ENCODE measurements around the gene ZDHHC14.

ZDHHC14 gene

GRCh38 chr6:157410045-157410444, 29.1 kb downstream of the ZDHHC14 start:
- H3K36me3 Mint-ChIP-seq: no peaks in the 10 kb centered on the region
- H3K9me3 Mint-ChIP-seq: no peaks in the 10 kb centered on the region
- DNase-seq (ENCODE audit: low spot score in 2 of 2) (no peak), ATAC-seq (no peak)
- no peak overlapping the region for H3K4me3 Mint-ChIP-seq
- H3K27ac Mint-ChIP-seq: no peak overlapping the region
- H3K4me1 Mint-ChIP-seq: no peaks in the 10 kb centered on the region

GRCh38 chr6:157411368-157411767, 30.4 kb downstream of the ZDHHC14 start:
- no peaks in the 10 kb centered on the region for H3K4me1 Mint-ChIP-seq
- H3K9me3 Mint-ChIP-seq: no peaks in the 10 kb centered on the region
- H3K27ac Mint-ChIP-seq: no peak overlapping the region
- DNase-seq (ENCODE audit: low spot score in 2 of 2): no peak
- H3K36me3 Mint-ChIP-seq: no peaks in the 10 kb centered on the region
- no peak for ATAC-seq
- no peak overlapping the region for H3K4me3 Mint-ChIP-seq

GRCh38 chr6:157412791-157413190, 31.8 kb downstream of the ZDHHC14 start:
- ATAC-seq: no peak
- H3K36me3 Mint-ChIP-seq: no peaks in the 10 kb centered on the region
- DNase-seq (ENCODE audit: low spot score in 2 of 2): no peak

GRCh38 chr6:157420497-157420896, 39.5 kb downstream of the ZDHHC14 start:
- Mint-ChIP-seq H3K9me3 (no peaks in the 10 kb centered on the region), H3K27ac (peak overlapping the region; percentile 60), H3K36me3 (no peaks in the 10 kb centered on the region), H3K4me1 (peaks cover 14% of the 10 kb centered on the region), H3K4me3 (no peak overlapping the region)
- ATAC-seq (peak; percentile 77), DNase-seq (ENCODE audit: low spot score in 2 of 2) (no peak)

More at GRCh38 chr6:157412791-157413190, 31.8 kb downstream of the ZDHHC14 start:
- no peaks in the 10 kb centered on the region for H3K4me1 Mint-ChIP-seq
- H3K4me3 Mint-ChIP-seq: no peak overlapping the region
- H3K27ac Mint-ChIP-seq: no peak overlapping the region
- no peaks in the 10 kb centered on the region for H3K9me3 Mint-ChIP-seq

- Mint-ChIP-seq H3K4me1 (peaks cover 50% of the 10 kb centered on the region), H3K9me3 (no peaks in the 10 kb centered on the region), H3K4me3 (no peak overlapping the region), H3K27ac (no peak overlapping the region), H3K36me3 (peaks cover 6% of the 10 kb centered on the region)
- DNase-seq (ENCODE audit: low spot score in 2 of 2) (no peak), ATAC-seq (no peak)
Measured at GRCh38 chr6:157424491-157425020, 43.6 kb downstream of the ZDHHC14 start.

DNA sequence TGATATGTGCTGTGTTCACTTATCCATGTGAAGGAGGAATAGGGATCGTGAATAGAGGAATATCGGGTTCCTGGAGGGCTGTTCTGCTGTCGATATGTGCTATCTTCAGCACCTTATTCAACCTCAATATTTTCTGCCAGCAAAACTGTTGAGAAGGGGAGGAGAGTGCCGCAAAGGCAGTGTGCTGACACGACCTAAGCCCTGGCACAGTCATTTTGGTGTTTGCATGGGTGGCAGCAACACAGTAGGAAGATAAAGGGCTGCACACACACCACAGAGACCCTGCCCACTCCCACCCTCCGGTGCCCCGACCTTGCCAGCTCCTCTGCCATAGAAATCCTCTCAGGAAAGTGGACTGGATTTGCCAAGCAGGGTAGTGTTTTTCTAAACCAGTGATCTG, 47.0 kb downstream of the ZDHHC14 start:
- Mint-ChIP-seq H3K36me3 (peaks cover 6% of the 10 kb centered on the region), H3K4me3 (no peak overlapping the region), H3K27ac (peak overlapping the region; percentile 27), H3K4me1 (peaks cover 38% of the 10 kb centered on the region), H3K9me3 (no peaks in the 10 kb centered on the region)
- ATAC-seq: no peak
- no peak for DNase-seq (ENCODE audit: low spot score in 2 of 2)

- H3K9me3 Mint-ChIP-seq: no peaks in the 10 kb centered on the region
- H3K36me3 Mint-ChIP-seq: peaks cover 6% of the 10 kb centered on the region
- H3K4me3 Mint-ChIP-seq: no peak overlapping the region
- ATAC-seq (peak; percentile 79), DNase-seq (ENCODE audit: low spot score in 2 of 2) (no peak)
- peaks cover 38% of the 10 kb centered on the region for H3K4me1 Mint-ChIP-seq
- no peak overlapping the region for H3K27ac Mint-ChIP-seq
Measured at GRCh38 chr6:157428427-157429202, 47.6 kb downstream of the ZDHHC14 start.

GRCh38 chr6:157429248-157429647, 48.3 kb downstream of the ZDHHC14 start:
- Mint-ChIP-seq H3K36me3 (peaks cover 6% of the 10 kb centered on the region), H3K9me3 (no peaks in the 10 kb centered on the region), H3K4me3 (no peak overlapping the region), H3K27ac (no peak overlapping the region), H3K4me1 (peaks cover 38% of the 10 kb centered on the region)
- DNase-seq (ENCODE audit: low spot score in 2 of 2): no peak
- ATAC-seq: no peak

GRCh38 chr6:157430834-157431233, 49.8 kb downstream of the ZDHHC14 start:
- H3K9me3 Mint-ChIP-seq: no peaks in the 10 kb centered on the region
- H3K4me1 Mint-ChIP-seq: peaks cover 37% of the 10 kb centered on the region
- no peak overlapping the region for H3K27ac Mint-ChIP-seq
- no peak overlapping the region for H3K4me3 Mint-ChIP-seq
- DNase-seq (ENCODE audit: low spot score in 2 of 2) (no peak), ATAC-seq (peak; percentile 32)
- H3K36me3 Mint-ChIP-seq: peaks cover 6% of the 10 kb centered on the region

- Mint-ChIP-seq H3K9me3 (no peaks in the 10 kb centered on the region), H3K27ac (no peak overlapping the region), H3K4me1 (peaks cover 24% of the 10 kb centered on the region), H3K36me3 (no peaks in the 10 kb centered on the region), H3K4me3 (no peak overlapping the region)
- ATAC-seq (no peak), DNase-seq (ENCODE audit: low spot score in 2 of 2) (no peak)
Measured at GRCh38 chr6:157432231-157432891, 51.4 kb downstream of the ZDHHC14 start.

- ATAC-seq (no peak), DNase-seq (ENCODE audit: low spot score in 2 of 2) (no peak)
- no peak overlapping the region for H3K27ac Mint-ChIP-seq
- no peak overlapping the region for H3K4me3 Mint-ChIP-seq
- H3K36me3 Mint-ChIP-seq: no peaks in the 10 kb centered on the region
- H3K4me1 Mint-ChIP-seq: peaks cover 19% of the 10 kb centered on the region
- no peaks in the 10 kb centered on the region for H3K9me3 Mint-ChIP-seq
Measured at GRCh38 chr6:157432892-157433265, 51.9 kb downstream of the ZDHHC14 start.

DNA sequence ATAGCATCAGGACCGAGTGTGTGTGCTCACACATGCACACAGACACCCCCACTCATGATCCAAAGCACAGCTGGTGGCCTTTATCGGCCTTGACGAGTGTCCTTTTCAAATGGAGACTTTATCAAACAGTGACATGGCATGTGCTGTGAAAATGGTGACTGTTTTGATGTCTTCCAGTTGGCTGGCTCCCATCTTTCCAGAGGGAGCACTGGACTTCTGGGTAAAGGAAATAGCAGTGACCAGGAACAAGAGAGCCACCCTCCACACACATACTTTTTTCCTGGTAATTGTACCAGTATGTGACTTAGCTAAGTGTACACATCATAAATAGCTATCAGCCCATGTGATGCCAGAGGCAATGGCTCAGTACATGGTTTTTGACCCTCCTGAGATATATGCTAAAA, 52.7 kb downstream of the ZDHHC14 start:
- Mint-ChIP-seq H3K27ac (no peak overlapping the region), H3K4me1 (peaks cover 15% of the 10 kb centered on the region), H3K4me3 (no peak overlapping the region), H3K36me3 (no peaks in the 10 kb centered on the region), H3K9me3 (no peaks in the 10 kb centered on the region)
- DNase-seq (ENCODE audit: low spot score in 2 of 2): no peak
- no peak for ATAC-seq

- ATAC-seq (no peak), DNase-seq (ENCODE audit: low spot score in 2 of 2) (no peak)
- Mint-ChIP-seq H3K4me3 (no peak overlapping the region), H3K36me3 (no peaks in the 10 kb centered on the region), H3K4me1 (peaks cover 7% of the 10 kb centered on the region), H3K27ac (no peak overlapping the region), H3K9me3 (no peaks in the 10 kb centered on the region)
Measured at GRCh38 chr6:157434349-157435033, 53.5 kb downstream of the ZDHHC14 start.

- DNase-seq (ENCODE audit: low spot score in 2 of 2) (no peak), ATAC-seq (no peak)
- Mint-ChIP-seq H3K9me3 (peaks cover 4% of the 10 kb centered on the region), H3K36me3 (no peaks in the 10 kb centered on the region), H3K27ac (no peak overlapping the region), H3K4me1 (peaks cover 6% of the 10 kb centered on the region), H3K4me3 (no peak overlapping the region)
Measured at GRCh38 chr6:157436219-157436943, 55.4 kb downstream of the ZDHHC14 start.

DNA sequence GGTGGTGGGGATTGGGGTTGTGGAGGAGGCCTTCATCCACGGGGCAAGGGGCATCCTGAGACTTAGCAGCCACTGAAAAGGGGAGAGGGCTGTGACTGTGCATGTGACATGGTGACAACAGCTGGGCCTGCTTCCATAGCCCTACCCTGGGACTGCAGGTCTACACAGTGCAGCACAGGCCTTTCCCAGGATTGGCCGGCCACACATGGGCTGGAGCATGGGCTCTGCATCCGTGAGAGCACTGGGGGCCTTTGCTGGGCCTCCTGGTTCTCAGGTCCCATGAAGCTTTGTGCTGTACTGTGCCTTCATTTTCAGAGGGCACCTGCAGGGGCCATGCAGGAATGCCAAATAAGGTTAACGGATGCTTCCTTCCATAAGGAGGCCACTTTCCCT, 56.0 kb downstream of the ZDHHC14 start:
- ATAC-seq (no peak), DNase-seq (ENCODE audit: low spot score in 2 of 2) (no peak)
- Mint-ChIP-seq H3K36me3 (no peaks in the 10 kb centered on the region), H3K4me3 (no peak overlapping the region), H3K4me1 (peaks cover 6% of the 10 kb centered on the region), H3K27ac (no peak overlapping the region), H3K9me3 (peaks cover 4% of the 10 kb centered on the region)
